SK-N-SH (cell line): ENCODE results near the gene PRR11. TPM values are rescaled to one million over a fixed set of nuclear protein-coding genes. Genes with fewer than 3 reads are reported as not detected.

Experiments used
- CTCF ChIA-PET: fragments of 300-600, 350-600 bp; formaldehyde crosslinking; extraction: SDS; loops from one replicate; lab custom pipeline; 2021; lab: Yijun Ruan, JAX
- POLR2A ChIA-PET: fragments of 350-600 bp; sonication (Branson Sonifier 250); formaldehyde crosslinking; extraction: SDS; loops from one replicate; lab custom pipeline; 2020; ENCODE audit warnings: antibody characterized with exemption, inconsistent platforms; lab: Yijun Ruan, JAX
- DNase-seq: peaks from one replicate; pipeline ENCODE4 v3.0.0; 2012
- H2AFZ ChIP-seq: fragments of 200-600 bp; sonication (generic); 2 replicates; pipeline ENCODE4 v1.8.1; 2016; ENCODE audit warnings: antibody characterized with exemption, mild to moderate bottlenecking, low read depth
- H3F3A ChIP-seq: fragments of 200-600 bp; sonication (generic); replicated peaks from 2 replicates; pipeline ENCODE3; 2016; ENCODE audit warnings: antibody characterized with exemption, mild to moderate bottlenecking; ENCODE audit not compliant: insufficient read depth
- H3K27ac ChIP-seq, 2 experiments: fragments of 200-500 bp in 1 of 2; fragments of 200-600 bp in 1 of 2; sonication (Bioruptor generic) in 1 of 2; sonication (generic), shearing (Covaris generic) in 1 of 2; 2 replicates each; pipeline versions ENCODE4 v1.5.1 to v1.6.1; 2014 to 2016; ENCODE audit warnings: low read depth in 2 of 2, inconsistent platforms in 1 of 2, low read length in 1 of 2, mild to moderate bottlenecking in 1 of 2, mixed read lengths in 1 of 2
- H3K27me3 ChIP-seq: fragments of 200-600 bp; sonication (generic), shearing (Covaris generic); 2 replicates; pipeline ENCODE4 v1.6.1; 2016; ENCODE audit warnings: mixed run types; ENCODE audit not compliant: insufficient read depth
- H3K36me3 ChIP-seq, 2 experiments: fragments of 200-500 bp in 1 of 2; fragments of 200-600 bp in 1 of 2; sonication (Bioruptor generic) in 1 of 2; sonication (generic) in 1 of 2; replicated peaks in 1 of 2; 2 replicates each; pipeline versions ENCODE3 to v1.5.1; 2014 to 2016; ENCODE audit warnings: low read length in 1 of 2, mild to moderate bottlenecking in 1 of 2; ENCODE audit not compliant: insufficient read depth in 2 of 2, control insufficient read depth in 1 of 2
- H3K4me1 ChIP-seq, 2 experiments: fragments of 200-500 bp in 1 of 2; fragments of 200-600 bp in 1 of 2; sonication (Bioruptor generic) in 1 of 2; sonication (generic), shearing (Covaris generic) in 1 of 2; 2 replicates each; pipeline versions ENCODE4 v1.5.1 to v1.6.1; 2014 to 2016; ENCODE audit warnings: low read depth in 1 of 2, low read length in 1 of 2, mixed run types in 1 of 2; ENCODE audit not compliant: insufficient read depth in 2 of 2, control insufficient read depth in 1 of 2
- H3K4me2 ChIP-seq: fragments of 200-600 bp; sonication (generic), shearing (Covaris generic); 2 replicates; pipeline ENCODE4 v1.6.1; 2017; ENCODE audit warnings: mixed run types
- H3K4me3 ChIP-seq, 2 experiments: fragments of 200-500 bp in 1 of 2; fragments of 200-600 bp in 1 of 2; sonication (Bioruptor generic) in 1 of 2; sonication (generic), shearing (Covaris generic) in 1 of 2; 2 replicates each; pipeline versions ENCODE4 v1.5.1 to v1.8.1; 2014 to 2016; ENCODE audit warnings: low read depth in 2 of 2, inconsistent platforms in 1 of 2, low read length in 1 of 2, mild to moderate bottlenecking in 1 of 2, mixed read lengths in 1 of 2, moderate library complexity in 1 of 2
- H3K79me2 ChIP-seq: fragments of 200-600 bp; sonication (generic); 2 replicates; pipeline ENCODE4 v1.8.1; 2017; ENCODE audit warnings: mild to moderate bottlenecking; ENCODE audit not compliant: insufficient read depth
- H3K9ac ChIP-seq: fragments of 200-600 bp; sonication (generic); 2 replicates; pipeline ENCODE4 v1.6.1; 2017; ENCODE audit warnings: mixed run types
- H3K9me2 ChIP-seq: fragments of 200-600 bp; sonication (generic); 2 replicates; pipeline ENCODE4 v1.6.1; 2017; ENCODE audit warnings: mixed run types
- H3K9me3 ChIP-seq: fragments of 200-600 bp; sonication (generic); 2 replicates; pipeline ENCODE4 v1.6.1; 2017; ENCODE audit warnings: mixed run types, mild to moderate bottlenecking, moderate library complexity
- H4K20me1 ChIP-seq: fragments of 200-600 bp; sonication (generic); 2 replicates; pipeline ENCODE4 v1.6.1; 2017; ENCODE audit warnings: mild to moderate bottlenecking, mixed run types; ENCODE audit not compliant: insufficient read depth
- ELF1 ChIP-seq: IDR thresholded peaks from 2 replicates; pipeline ENCODE4 v1.4.0; 2012
- FOSL2 ChIP-seq: IDR thresholded peaks from 2 replicates; pipeline ENCODE4 v1.4.0; 2012; ENCODE audit warnings: low read depth, mild to moderate bottlenecking, moderate library complexity, borderline replicate concordance
- FOXM1 ChIP-seq: IDR thresholded peaks from 2 replicates; pipeline ENCODE4 v1.4.0; 2012; ENCODE audit warnings: low read depth, mild to moderate bottlenecking
- GABPA ChIP-seq: IDR thresholded peaks from 2 replicates; pipeline ENCODE4 v1.4.0; 2012; ENCODE audit warnings: low read depth, mild to moderate bottlenecking
- GATA2 ChIP-seq: sonication (generic); formaldehyde crosslinking; IDR thresholded peaks from 2 replicates; pipeline ENCODE4 v1.5.0; 2020; ENCODE audit warnings: mild to moderate bottlenecking, missing genetic modification reagents
- MEF2A ChIP-seq: IDR thresholded peaks from 2 replicates; pipeline ENCODE4 v1.4.0; 2012; ENCODE audit warnings: low read depth, borderline replicate concordance
- MXI1 ChIP-seq: IDR thresholded peaks from 2 replicates; pipeline ENCODE4 v1.6.1; 2012; ENCODE audit warnings: mild to moderate bottlenecking, low read depth, low read length, improper control_type of control experiment
- NFIC ChIP-seq: IDR thresholded peaks from 2 replicates; pipeline ENCODE4 v1.4.0; 2012; ENCODE audit warnings: borderline replicate concordance
- NRF1 ChIP-seq: IDR thresholded peaks from 2 replicates; pipeline ENCODE4 v1.6.1; 2012; ENCODE audit warnings: low read depth, mild to moderate bottlenecking, low read length
- RAD21 ChIP-seq: IDR thresholded peaks from 2 replicates; pipeline ENCODE4 v1.6.1; 2012; ENCODE audit warnings: mild to moderate bottlenecking, low read length
- RCOR1 ChIP-seq: fragments of 150-350 bp; IDR thresholded peaks from 2 replicates; pipeline ENCODE4 v1.6.1; 2017; ENCODE audit warnings: antibody characterized with exemption, low read length
- YY1 ChIP-seq: IDR thresholded peaks from 2 replicates; pipeline ENCODE4 v1.4.0; 2012; ENCODE audit warnings: low read depth, mild to moderate bottlenecking
- WGBS: methylation state at CpG from one replicate; pipeline ENCODE4 v1.1.6; 2017; ENCODE audit warnings: low lambda C conversion rate; 5-methylcytosine and 5-hydroxymethylcytosine counted together
- polyA plus RNA-seq, 3 experiments: library from polyadenylated mRNA; depleted of rRNA; stranded (reverse); fragments of >200 nt; gene quantifications; 2 replicates each; pipeline ENCODE4 v1.2.3, GENCODE V29; 2012
- TF ChIP-seq, protein P1 (sequence below): fragments of 150-350 bp; IDR thresholded peaks from 2 replicates; pipeline ENCODE4 v1.6.1; 2016; ENCODE audit warnings: mild to moderate bottlenecking, low read depth, low read length
- TF ChIP-seq, protein P2 (sequence below): fragments of 200-600 bp; sonication (generic); IDR thresholded peaks from 2 replicates; pipeline ENCODE4 v1.6.1; 2017; ENCODE audit warnings: antibody characterized with exemption, mild to moderate bottlenecking, moderate library complexity
- TF ChIP-seq, protein P3 (sequence below): IDR thresholded peaks from 2 replicates; pipeline ENCODE4 v1.6.1; 2012; ENCODE audit warnings: mild to moderate bottlenecking, low read depth, low read length, moderate library complexity
- TF ChIP-seq, protein P4 (sequence below): fragments of 150-350 bp; IDR thresholded peaks from 2 replicates; pipeline ENCODE4 v1.6.1; 2017; ENCODE audit warnings: antibody characterized with exemption, low read length, low read depth, borderline replicate concordance
- TF ChIP-seq, protein P5 (sequence below): IDR thresholded peaks from 2 replicates; pipeline ENCODE4; 2012
- TF ChIP-seq, protein P6 (sequence below): IDR thresholded peaks from 2 replicates; pipeline ENCODE4 v1.4.0; 2012; ENCODE audit warnings: low read depth, borderline replicate concordance
- TF ChIP-seq, protein P7 (sequence below): IDR thresholded peaks from 2 replicates; pipeline ENCODE4 v1.4.0; 2012; ENCODE audit warnings: low read depth

PRR11 gene
- polyA plus RNA-seq, 1 of the 3 experiments (the other 2 are of a cell fraction), result 25.8 TPM

DNA sequence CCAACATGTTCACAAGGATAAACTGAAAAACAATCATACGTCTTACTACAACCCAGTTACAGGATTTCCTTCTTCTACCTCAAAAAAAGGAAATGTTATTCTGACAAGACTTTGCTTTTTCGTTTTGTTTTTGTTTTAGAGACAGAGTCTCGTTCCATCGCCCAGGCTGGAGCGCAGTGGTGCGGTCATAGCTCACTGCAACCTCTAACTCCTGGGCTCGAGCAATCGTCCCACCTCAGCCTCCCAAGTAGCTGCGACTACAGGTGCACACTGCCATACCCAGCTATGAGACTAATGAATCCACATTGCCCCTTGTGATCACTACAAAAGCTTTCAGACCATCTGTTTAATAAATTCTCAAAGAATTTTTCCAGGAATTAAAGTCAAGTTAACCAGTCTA, 40.1 kb upstream of the PRR11 start:
- Histone ChIP-seq H3K27ac (no peak overlapping the region), H4K20me1 (no peaks in the 10 kb centered on the region), H3K4me3 (no peak overlapping the region), H3K36me3 (peaks cover 28 to 49% of the 10 kb centered on the region in 2 experiments), H3K9me3 (no peaks in the 10 kb centered on the region), H3K9me2 (no peaks in the 10 kb centered on the region), H3K9ac (no peak overlapping the region), H3K4me1 (no peaks in the 10 kb centered on the region), H3K27me3 (no peaks in the 10 kb centered on the region), H2AFZ (no peak overlapping the region), H3K79me2 (peaks cover 62% of the 10 kb centered on the region), H3F3A (peaks cover 11% of the 10 kb centered on the region), H3K4me2 (no peak overlapping the region)
- TF ChIP-seq, protein P1, sequence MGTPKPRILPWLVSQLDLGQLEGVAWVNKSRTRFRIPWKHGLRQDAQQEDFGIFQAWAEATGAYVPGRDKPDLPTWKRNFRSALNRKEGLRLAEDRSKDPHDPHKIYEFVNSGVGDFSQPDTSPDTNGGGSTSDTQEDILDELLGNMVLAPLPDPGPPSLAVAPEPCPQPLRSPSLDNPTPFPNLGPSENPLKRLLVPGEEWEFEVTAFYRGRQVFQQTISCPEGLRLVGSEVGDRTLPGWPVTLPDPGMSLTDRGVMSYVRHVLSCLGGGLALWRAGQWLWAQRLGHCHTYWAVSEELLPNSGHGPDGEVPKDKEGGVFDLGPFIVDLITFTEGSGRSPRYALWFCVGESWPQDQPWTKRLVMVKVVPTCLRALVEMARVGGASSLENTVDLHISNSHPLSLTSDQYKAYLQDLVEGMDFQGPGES, result no peak
- TF ChIP-seq, protein P2, sequence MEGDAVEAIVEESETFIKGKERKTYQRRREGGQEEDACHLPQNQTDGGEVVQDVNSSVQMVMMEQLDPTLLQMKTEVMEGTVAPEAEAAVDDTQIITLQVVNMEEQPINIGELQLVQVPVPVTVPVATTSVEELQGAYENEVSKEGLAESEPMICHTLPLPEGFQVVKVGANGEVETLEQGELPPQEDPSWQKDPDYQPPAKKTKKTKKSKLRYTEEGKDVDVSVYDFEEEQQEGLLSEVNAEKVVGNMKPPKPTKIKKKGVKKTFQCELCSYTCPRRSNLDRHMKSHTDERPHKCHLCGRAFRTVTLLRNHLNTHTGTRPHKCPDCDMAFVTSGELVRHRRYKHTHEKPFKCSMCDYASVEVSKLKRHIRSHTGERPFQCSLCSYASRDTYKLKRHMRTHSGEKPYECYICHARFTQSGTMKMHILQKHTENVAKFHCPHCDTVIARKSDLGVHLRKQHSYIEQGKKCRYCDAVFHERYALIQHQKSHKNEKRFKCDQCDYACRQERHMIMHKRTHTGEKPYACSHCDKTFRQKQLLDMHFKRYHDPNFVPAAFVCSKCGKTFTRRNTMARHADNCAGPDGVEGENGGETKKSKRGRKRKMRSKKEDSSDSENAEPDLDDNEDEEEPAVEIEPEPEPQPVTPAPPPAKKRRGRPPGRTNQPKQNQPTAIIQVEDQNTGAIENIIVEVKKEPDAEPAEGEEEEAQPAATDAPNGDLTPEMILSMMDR, result no peak
- TF ChIP-seq FOSL2, result no peak
- TF ChIP-seq YY1, result no peak
- TF ChIP-seq, protein P3, sequence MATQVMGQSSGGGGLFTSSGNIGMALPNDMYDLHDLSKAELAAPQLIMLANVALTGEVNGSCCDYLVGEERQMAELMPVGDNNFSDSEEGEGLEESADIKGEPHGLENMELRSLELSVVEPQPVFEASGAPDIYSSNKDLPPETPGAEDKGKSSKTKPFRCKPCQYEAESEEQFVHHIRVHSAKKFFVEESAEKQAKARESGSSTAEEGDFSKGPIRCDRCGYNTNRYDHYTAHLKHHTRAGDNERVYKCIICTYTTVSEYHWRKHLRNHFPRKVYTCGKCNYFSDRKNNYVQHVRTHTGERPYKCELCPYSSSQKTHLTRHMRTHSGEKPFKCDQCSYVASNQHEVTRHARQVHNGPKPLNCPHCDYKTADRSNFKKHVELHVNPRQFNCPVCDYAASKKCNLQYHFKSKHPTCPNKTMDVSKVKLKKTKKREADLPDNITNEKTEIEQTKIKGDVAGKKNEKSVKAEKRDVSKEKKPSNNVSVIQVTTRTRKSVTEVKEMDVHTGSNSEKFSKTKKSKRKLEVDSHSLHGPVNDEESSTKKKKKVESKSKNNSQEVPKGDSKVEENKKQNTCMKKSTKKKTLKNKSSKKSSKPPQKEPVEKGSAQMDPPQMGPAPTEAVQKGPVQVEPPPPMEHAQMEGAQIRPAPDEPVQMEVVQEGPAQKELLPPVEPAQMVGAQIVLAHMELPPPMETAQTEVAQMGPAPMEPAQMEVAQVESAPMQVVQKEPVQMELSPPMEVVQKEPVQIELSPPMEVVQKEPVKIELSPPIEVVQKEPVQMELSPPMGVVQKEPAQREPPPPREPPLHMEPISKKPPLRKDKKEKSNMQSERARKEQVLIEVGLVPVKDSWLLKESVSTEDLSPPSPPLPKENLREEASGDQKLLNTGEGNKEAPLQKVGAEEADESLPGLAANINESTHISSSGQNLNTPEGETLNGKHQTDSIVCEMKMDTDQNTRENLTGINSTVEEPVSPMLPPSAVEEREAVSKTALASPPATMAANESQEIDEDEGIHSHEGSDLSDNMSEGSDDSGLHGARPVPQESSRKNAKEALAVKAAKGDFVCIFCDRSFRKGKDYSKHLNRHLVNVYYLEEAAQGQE, result no peak
- TF ChIP-seq, protein P4, sequence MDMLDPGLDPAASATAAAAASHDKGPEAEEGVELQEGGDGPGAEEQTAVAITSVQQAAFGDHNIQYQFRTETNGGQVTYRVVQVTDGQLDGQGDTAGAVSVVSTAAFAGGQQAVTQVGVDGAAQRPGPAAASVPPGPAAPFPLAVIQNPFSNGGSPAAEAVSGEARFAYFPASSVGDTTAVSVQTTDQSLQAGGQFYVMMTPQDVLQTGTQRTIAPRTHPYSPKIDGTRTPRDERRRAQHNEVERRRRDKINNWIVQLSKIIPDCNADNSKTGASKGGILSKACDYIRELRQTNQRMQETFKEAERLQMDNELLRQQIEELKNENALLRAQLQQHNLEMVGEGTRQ, result no peak
- TF ChIP-seq GABPA, result no peak
- TF ChIP-seq, protein P5, sequence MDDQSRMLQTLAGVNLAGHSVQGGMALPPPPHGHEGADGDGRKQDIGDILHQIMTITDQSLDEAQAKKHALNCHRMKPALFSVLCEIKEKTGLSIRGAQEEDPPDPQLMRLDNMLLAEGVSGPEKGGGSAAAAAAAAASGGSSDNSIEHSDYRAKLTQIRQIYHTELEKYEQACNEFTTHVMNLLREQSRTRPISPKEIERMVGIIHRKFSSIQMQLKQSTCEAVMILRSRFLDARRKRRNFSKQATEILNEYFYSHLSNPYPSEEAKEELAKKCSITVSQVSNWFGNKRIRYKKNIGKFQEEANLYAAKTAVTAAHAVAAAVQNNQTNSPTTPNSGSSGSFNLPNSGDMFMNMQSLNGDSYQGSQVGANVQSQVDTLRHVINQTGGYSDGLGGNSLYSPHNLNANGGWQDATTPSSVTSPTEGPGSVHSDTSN, result no peak
- TF ChIP-seq ELF1, result no peak
- TF ChIP-seq, protein P6, sequence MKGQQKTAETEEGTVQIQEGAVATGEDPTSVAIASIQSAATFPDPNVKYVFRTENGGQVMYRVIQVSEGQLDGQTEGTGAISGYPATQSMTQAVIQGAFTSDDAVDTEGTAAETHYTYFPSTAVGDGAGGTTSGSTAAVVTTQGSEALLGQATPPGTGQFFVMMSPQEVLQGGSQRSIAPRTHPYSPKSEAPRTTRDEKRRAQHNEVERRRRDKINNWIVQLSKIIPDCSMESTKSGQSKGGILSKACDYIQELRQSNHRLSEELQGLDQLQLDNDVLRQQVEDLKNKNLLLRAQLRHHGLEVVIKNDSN, result no peak
- no peak for TF ChIP-seq RCOR1
- TF ChIP-seq NRF1, result no peak
- no peak for TF ChIP-seq RAD21
- no peak for TF ChIP-seq FOXM1
- TF ChIP-seq MXI1, result no peak
- no peak for TF ChIP-seq MEF2A
- TF ChIP-seq GATA2 (CRISPR knock-in tag), result no peak
- TF ChIP-seq NFIC, result no peak
- TF ChIP-seq, protein P7, sequence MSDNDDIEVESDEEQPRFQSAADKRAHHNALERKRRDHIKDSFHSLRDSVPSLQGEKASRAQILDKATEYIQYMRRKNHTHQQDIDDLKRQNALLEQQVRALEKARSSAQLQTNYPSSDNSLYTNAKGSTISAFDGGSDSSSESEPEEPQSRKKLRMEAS, result no peak
- ChIA-PET CTCF (no interaction called here), POLR2A (interaction anchor here (0.6 kb wide), 1 partner anchor 9 kb away, joined by 3 read pairs; the partner anchor contains the start of gene TRIM37)
- no peak for DNase-seq
- WGBS, result 97% methylated on average over 9 of the region's 9 CpGs
